AG08396 (cell line): ENCODE results near the gene DTD1.
"Not testable (repeated sequence)": the region's sequence is repeated elsewhere in the genome, so short reads cannot be mapped to it uniquely, and the experiment has no call there.

Source experiments
- DNase-seq: peaks from one replicate; pipeline ENCODE4 v3.0.0; 2012; ENCODE audit warnings: low spot score, mixed read lengths

Gene DTD1

DNA sequence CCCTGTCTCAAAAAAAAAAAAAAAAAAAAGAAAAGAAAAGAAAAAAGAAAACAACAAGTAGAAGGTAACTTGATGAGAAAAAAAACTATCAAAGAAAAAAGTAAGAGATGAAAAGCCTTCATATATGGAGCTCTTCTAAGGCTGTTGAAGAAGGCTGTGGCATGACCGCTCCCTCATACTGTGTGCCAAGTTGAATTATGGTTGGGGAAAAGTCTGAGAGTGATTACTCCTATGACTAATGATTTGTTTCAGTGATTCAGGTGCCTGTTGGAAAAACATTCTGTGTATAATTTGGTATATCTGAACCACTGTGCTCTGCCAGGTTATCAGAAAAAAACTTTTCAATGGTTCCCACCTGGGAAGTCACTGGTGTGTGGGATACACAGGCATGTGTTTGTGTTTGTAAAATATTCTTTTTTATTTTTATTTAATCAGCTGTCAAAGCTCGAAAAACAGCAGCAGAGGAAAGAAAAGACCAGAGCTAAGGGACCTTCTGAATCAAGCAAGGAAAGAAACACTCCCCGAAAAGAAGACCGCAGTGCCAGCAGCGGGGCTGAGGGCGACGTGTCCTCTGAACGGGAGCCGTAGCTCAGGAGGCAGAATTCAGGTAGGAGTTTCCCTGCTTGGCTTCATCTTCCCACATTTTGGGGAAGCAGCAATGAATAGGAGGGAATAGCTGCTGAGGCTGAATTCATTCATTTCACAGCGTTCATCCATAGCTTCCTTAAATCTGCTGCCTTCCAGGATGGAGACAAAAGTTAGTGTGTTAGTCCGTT is 156.0 kb downstream of the DTD1 start:
- no peak for DNase-seq

DNA sequence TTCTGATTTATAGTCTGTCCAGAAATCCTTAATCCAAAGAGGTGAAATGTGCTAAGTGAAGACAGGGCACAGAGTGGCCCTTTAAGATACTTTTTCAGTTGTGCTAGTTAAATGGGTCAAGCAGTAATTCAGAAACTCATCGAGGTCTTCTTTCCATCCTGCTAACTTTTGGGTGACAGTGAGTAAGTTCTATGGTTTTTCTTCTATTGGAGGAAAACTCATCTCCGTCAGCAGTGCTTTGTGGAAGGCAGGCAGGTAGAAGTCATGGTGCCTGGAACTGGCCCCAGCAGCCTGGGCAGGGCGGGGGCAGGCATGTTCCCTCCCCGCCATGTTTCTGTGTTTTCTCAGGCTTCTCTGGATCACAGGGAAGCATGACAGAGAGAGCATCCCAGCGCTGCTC is 159.2 kb downstream of the DTD1 start:
- DNase-seq: no peak

DNA sequence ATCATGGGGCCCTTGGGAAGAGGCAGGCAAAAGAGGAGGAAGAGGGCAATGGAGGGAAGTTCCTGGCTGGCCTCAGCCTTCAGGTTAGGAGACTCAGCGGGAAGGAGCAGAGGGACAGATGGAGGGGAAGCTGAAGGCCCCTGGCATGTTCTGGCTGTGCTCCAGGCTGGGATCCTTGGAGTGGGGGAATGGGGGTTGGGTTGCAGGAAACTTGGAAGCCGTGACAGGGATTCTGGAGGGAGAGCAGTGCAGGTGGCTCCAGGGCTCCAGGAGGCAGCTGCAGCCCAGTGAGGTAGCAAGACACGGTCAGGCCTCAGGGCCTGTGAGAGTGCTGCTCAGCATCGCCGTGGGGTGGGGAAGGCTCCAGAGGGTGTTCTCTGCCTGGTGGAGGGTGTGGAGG is 161.1 kb downstream of the DTD1 start:
- DNase-seq: no peak

DNA sequence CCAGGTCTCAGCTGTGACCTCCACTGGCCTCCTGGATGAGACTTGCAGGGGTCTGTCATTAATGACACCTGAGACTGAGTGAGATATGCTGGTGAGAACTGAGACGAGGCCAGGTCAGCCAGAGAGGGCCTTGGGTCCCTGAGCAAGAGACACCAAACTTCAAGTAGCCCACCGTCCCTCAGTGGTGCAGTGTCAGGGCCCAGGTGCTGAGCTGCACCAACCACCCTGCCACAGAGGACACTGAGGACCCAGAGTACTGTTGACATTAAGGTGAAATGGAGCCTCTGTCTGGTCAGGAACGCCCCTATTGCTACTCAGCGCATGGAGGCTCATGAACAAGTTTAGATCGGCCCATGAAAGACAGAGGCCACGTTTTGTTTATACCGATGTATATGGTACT is 161.7 kb downstream of the DTD1 start:
- no peak for DNase-seq

DNA sequence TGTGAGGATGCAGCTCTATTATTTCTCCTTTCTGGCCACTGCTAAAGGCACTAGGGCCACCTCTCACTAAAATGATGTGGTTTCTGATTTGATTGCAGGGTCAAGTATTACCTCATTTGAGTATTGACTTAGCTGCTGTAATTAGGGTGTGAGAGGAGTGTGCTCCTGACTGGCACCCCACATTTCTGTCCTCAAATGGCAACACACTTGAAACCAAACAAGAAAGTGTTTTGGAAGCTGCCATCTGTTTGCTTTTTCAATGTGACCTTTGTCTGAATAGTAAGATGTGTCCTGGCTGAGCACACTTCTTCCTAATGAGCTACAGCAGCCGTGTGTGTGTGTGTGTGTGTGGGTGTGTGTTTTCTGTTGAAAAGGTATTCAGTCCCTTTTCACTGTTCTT is 162.9 kb downstream of the DTD1 start:
- no peak for DNase-seq

DNA sequence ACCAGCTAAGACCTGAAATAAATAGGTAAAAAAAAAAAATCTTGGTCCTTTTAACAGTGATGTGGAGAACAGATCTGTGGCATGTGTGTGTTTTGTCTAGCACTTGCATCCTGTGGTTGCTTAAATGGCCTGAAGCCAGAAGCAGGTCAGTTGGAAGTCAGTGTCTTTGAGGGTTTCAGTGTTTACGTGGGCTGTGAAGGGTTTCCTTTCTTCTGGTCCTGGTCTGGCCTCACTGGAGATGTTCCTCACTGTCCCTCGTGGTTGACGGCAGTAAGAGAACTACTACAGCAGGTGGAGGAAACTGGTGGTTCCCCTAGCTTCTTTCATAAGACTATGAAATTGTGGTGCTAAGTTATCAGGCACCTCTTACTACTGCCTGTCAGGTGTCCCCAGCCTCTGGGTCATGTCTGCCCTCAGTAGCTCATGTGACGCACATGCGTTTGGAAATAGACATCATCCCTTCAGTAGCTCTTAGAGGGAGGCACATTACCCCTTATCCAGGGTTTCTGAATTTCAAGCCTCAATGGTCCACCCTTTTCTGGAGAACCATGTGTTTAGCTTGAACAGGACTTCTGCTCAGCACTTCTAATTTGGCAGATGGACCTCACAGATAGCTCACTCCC is 166.3 kb downstream of the DTD1 start:
- DNase-seq: no peak

DNA sequence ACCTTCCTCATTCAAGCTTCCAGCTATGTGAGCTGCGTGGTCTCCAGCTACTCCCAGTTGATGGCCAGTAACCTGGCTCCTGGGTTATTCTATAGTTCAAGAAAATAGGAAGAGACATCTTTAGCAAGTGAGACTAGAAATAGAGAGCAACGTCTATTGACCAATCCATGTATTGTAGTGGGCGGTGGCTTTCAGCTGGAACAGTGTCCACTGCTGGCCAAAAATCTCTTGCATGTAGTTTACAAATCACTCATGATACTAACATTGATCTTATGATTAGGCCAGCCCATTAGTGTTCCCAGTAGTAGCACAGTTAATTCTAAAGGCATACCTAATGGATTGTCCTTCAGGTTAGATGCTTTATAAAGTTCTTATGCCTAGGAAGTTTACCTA is 166.8 kb downstream of the DTD1 start:
- no peak for DNase-seq

DNA sequence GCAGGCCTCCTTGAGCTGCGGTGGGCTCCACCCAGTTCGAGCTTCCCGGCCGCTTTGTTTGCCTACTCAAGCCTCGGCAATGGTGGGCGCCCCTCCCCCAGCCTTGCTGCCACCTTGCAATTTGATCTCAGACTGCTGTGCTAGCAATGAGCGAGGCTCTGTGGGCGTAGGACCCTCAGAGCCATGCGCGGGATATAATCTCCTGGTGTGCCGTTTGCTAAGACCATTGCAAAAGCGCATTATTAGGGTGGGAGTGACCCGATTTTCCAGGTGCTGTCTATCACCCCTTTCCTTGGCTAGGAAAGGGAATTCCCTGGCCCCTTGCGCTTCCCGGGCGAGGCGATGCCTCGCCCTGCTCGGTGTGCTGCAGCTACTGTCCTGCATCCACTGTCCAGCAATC is 173.0 kb downstream of the DTD1 start:
- DNase-seq: not testable (repeated sequence)

DNA sequence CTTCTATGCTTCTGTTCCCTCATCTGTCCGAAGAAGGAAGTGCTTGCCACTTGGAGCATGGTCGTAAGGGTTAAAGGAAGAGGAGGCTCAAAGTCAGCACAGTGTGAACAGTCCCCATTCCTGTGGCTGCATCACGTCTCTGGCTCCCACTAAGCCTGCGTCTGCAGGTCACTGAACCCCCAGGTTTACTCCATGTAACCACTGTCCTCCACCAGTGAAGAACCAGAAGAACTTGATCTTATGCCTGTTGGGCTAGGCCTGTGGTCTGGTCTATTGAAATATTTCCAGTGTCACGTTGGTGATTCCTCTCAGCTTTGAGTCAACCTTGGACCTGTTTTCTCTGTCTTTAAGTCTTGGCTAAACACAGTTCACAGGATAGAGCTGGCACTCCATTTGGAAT is 179.8 kb downstream of the DTD1 start:
- DNase-seq: no peak

DNA sequence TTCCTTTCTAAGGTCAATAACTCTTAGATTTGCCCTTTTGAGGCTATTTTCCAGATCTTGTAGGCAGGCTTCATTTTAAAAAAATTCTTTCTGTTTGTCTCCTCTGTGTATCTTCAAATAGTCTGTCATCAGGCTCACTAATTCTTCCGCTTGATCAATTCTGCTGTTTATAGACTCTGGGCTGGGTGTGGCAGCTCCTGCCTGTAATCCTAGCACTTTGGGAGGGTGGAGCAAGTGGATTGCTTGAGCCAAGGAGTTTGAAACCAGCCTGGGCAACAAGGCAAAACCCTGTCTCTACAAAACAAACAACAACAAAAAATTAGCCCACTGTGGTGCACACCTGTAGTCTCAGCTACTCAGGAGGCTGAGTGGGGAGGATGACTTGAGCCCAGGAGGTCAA is 185.7 kb downstream of the DTD1 start:
- DNase-seq: no peak

DNA sequence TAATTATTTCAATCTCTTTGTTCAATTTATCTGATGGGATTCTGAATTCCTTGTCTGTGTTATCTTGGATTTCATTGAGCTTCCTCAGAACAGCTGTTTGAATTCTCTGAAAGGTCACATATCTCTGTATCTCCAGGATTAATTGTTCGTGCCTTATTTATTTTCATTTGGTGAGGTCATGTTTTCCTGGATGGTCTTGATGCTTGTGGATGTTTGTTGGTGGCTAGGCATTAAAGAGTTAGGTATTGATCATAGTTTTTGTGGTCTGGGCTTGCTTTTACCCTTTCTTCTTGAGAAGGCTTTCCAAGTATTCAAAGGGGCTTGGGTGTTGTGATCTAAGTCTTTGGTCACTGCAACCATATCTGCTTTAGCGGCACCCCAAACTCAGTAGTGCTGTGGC is 186.4 kb downstream of the DTD1 start:
- DNase-seq: no peak

DNA sequence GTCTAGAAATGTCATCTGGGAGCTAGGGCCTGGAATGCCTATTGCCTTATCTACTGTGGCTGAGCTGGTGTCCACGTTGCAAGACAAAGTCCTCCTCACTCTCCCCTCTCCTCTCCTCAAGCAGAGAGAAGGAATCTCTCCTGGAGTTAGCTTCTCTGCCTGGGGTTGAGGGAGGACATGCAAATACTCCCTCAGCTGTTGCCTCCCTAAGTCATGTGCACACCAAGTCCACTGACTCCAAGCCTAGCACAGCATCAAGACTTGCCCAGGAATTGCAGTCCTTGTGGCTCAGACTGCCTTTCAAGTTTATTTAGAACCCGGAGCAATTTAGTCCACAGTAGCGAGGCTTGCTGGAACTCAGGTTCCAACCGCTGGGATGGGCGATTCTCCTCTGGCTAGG is 187.8 kb downstream of the DTD1 start:
- DNase-seq: no peak

DNA sequence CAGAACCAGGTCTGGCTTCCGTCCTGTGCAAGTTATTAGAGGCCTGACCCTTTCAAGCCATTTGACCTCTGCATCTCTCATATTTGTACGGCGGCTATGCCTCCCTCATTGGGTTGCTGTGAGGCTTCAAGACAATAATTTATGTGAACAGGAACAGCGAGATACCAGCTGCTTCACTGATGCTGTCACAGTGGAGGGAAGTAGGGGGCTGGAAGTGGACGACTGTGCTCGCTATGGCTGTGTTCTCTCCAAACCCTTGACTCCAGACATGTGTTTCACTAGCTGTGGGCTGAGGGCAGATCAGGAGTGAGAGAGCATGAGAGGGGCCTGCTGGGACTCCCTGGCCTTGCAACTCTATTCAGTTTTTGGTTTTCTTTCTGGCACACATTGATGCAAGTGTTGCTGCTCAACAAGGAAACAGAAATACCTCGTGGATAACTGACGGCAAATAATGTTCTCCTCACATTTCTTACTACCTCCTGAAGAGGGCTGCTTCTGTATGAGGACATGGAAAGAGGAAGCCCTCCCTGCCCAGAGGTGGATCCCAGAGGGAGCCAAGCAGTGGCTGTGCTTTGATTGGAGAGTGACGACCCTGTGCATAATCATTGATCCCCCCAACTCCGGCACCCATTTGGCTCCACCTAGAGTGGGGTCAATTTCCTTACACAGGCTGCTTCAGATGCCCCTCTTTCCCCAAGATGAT is 191.0 kb downstream of the DTD1 start:
- DNase-seq: no peak

DNA sequence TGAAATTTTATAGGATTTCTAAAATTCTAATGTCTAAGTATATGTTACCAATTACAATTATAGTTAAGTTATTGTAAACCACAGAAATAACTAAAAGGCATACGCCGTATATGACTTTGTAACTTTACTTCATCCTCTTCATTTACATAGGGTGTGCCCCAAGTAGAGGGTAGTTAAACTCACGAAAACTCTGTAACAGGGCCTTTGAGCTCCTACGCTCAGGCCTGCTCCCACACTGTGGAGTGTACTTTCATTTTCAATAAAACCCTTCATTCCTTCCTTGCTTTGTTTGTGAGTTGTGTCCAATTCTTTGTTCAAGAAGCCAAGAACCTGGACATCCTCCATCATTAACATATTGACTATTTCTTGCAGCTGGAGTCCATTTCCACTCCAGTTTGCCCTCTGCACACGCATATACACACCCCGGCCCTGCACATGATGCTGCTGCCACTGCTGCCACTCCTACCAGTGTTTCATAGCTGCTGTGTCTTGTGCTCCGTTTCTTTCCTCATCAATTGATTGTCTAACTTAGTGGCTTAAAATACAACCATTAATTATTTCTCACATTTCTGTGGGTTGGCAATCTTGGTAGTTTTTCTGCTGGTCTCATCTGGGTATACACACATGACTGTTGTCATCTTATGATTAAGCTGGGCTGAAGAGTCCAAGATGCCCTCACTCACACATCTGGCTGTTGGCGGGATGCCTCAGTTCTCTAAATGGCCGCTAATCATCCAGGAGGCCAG is 192.7 kb downstream of the DTD1 start:
- DNase-seq: no peak

DNA sequence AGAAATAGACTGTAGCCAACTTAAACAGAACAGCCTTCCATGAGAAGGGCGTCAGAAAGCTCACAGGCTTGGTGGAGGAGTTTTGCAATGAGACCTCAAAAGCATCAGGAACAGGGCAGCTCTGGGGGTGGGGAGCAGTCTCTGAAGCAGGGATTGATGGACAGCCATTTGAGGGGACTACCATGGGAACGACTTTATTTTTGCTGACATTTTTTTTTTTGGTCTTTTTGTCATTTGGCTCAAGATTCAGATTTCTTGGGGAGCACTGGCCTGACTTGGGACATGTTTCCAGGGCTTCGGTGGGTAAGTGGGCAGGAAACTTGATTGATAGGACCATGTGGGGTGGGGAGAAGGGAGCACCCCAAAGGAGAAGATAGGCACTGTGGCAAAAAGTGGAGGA is 193.7 kb downstream of the DTD1 start:
- DNase-seq: no peak

DNA sequence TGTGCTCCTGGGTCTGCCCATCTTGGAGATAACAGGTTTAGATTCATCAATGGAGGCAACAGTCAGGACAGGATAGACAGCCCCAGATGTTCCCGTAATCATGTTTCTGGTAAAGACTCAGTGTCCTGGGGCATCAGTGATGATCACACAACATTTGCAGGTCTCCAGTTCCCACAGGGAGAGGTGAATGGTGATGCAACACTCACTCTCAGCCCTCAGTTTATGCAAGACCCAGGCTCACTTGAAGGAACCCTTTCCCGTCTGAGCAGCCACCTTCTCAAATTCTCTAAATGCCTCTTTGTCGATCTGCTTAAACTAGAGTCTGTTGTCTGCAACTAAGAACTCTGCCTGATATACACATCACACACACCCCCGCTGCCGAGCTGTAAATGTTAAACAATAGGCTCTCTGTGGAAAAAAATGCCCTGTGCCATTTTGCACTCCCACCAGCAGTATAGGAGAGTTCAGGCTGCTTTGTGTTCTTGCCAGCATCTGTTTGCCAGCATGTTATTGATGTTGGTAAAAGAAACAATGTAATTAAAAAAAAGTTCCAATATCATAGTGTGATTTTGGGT is 195.6 kb downstream of the DTD1 start:
- no peak for DNase-seq

DNA sequence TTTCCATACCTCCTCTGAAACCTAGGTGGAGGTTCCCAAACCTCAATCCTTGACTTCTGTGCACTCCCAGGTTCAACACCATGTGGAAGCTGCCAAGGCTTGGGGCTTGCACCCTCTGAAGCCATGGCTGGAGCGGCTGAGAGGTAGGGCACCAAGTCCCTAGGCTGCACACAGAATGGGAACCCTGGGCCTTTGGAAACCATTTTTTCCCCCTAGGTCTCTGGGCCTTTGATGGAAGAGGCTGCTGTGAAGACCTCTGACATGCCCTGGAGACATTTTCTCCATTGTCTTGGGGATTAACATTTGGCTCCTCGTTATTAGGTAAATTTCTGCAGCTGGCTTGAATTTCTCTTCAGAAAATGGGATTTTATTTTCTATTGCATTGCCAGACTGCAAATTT is 199.2 kb downstream of the DTD1 start:
- DNase-seq: not testable (repeated sequence)

DNA sequence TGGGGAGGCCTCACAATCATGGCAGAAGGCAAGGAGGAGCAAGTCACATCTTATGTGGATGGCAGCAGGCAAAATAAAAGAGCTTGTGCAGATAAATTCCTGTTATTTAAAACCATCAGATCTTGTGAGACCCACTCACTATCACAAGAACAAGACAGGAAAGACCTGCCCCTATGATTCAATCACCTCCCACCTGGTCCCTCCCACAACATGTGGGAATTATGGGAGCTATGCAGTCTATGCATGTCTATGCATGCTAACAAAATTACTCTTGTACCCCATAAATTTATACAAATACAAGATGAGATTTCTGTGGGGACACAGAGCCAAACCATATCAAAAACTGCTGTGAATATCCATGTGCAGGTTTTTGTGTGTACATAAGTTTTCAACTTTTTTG is 200.2 kb downstream of the DTD1 start:
- DNase-seq: no peak

DNA sequence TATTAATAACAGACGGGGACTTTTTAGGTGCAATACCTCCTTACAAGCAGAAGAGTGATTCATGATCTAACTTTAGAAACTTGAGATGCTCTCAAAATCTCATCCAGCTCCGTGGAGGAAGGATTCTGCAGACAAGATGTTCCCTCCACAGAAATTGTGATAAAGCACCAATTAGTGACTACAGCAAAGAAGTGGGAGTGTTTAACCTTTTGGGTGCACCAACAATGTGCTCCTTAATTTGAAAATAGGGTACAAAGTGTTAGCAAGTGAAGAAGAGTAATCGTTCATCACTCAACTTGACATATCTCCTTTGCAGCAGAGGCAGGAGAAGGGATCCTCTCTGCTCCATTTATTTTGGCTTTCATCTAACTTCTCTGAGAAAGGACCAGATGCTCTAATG is 202.9 kb downstream of the DTD1 start:
- no peak for DNase-seq

DNA sequence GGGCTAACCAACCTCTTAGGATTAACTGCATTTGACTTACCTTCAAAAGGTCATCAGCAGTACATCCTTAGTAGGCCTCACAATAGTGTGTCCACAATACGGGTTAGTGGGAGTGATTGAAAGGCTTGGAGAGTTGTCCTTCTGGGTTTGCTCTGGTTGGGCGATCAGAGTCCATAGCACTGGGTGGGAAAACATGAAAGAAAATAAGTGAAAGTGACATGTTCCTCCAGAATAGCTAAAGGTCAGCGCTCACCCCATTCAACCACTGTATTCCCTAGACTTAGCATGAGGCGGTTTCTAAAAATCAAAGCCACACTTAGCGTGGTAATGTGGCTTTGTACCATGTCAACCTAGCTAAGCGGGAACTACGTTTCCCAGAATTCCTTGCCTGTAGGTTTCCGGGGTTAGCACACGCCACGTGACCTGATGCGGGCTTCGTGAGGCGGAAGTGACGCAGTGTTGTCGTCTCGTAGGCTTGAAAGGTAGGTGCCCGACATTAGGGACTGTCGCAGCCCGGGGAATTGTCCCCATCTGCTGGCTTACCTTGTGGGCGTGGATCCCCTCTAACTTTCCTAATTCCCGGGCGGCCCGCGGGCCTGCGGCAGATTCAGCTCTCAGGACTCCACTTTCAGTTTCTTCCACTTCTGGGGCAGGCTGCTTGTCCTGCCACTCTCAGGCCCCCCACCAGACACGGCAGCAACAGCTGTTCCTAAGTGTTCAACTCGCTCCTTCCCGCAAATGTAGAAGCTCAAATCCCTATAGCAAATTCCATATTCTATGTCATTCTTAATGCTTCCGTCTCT is 206.0 kb downstream of the DTD1 start:
- peak; percentile 88 for DNase-seq

DNA sequence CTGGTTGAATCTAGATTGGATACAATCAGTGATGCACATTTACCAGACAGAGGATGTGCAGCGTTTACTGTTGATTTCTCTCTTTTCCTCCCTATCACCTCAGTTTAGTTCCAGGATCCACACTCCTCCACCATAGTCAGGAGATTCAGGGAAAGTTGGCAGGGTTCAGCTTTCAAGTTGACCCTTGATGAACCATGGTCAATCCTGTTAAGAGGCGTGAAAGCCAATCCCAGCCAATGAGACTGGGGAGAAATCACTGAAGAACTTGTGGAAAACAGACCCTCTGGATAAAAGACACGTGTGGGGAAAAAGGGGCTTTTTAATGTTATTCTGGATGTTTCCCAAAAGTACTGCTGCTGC is 206.6 kb downstream of the DTD1 start:
- DNase-seq: no peak

DNA sequence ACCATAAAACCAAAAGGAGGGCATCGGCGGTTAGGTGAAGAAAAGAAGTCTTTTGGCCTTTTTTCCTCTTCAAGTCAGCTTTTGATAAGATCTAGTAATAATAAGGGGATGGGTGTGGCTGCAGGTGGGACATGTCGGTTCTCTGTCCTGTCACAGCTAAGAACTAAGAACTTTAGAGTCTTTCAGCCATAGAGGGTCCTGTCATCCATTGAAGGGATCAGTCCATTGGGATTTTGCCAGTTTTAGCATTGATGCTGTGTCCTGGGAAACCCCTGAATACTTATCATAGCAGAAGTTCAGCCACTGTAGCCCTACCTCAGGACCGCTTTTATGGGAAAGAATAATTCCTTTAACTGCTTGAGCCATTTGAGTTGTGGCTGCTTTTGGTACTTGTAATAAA is 207.5 kb downstream of the DTD1 start:
- no peak for DNase-seq
